ENCODE results near the gene OLFML2A. TPM values are rescaled to one million over a fixed set of nuclear protein-coding genes. Genes with fewer than 3 reads are reported as not detected.
A peak's percentile ranks its signal among the peaks of the same experiment; 100 is the strongest.

The OLFML2A gene
- total RNA-seq, 1 experiment from 2014 or later: not detected

DNA sequence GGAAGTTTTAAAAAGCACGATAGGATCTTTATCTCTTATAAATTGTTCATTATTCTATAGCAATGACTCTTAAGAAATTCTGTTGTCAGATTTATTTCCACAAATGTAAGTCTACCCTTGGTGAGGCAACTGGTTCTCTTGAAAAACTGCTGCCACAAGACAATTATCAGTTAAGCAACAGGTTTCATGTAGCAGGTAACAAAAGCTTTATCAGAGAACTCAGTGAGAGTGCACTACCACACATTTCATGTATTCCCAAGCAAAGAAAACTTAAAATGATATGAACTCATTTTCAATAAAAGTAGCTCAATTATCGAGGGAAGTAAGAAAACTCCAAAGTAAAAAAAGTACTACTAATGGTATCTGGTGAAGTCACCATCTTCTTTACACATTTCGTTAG lies 15.2 kb upstream of the OLFML2A start:
- no peaks in the 10 kb centered on the region for H3K79me2 ChIP-seq (ENCODE audit: low read length)
- no peaks in the 10 kb centered on the region for H3K27me3 ChIP-seq (ENCODE audit: low read length)
- H2AFZ ChIP-seq (ENCODE audit: low read length): no peak overlapping the region
- no peak overlapping the region for H3K27ac ChIP-seq (ENCODE audit: low read length)
- peak; percentile 22 for DNase-seq
- H4K20me1 ChIP-seq (ENCODE audit: insufficient read depth, low read depth, low read length): peaks cover 48% of the 10 kb centered on the region; the same call in 1 of the 2 replicates
- no peak overlapping the region for H3K4me2 ChIP-seq (ENCODE audit: low read depth, low read length, poor library complexity, severe bottlenecking)
- no peaks in the 10 kb centered on the region for H3K9me3 ChIP-seq (ENCODE audit: low read length)
- H3K9me2 ChIP-seq (replicated peaks; ENCODE audit: insufficient read depth, low read length): no peaks in the 10 kb centered on the region
- H3K4me3 ChIP-seq (ENCODE audit: low read length): no peak overlapping the region
- no peak overlapping the region for H3K9ac ChIP-seq (ENCODE audit: low read length)
- H3K4me1 ChIP-seq (ENCODE audit: low read length): peaks cover 14% of the 10 kb centered on the region
- no peaks in the 10 kb centered on the region for H3K36me3 ChIP-seq (ENCODE audit: insufficient read depth, low read length)

DNA sequence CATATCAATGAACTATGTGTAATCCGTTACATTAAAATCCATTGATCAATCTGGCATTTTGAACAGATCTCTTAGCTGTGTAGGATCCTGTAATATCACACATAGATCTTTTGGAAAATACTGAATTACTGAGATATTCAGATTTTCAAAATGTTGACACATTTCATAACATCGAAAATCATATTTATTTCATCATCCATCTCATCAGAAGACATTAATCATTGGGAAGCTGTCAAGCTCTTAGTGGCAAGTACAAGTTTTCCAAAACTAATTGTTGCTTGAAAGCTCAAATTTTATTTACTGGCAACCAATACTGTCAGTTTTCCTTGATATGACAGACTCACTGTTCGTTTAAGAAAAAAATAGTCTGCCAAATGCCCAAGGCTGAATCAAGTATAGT lies 14.3 kb upstream of the OLFML2A start:
- Histone ChIP-seq H3K27me3 (ENCODE audit: low read length) (no peaks in the 10 kb centered on the region), H3K79me2 (ENCODE audit: low read length) (no peaks in the 10 kb centered on the region), H4K20me1 (ENCODE audit: insufficient read depth, low read depth, low read length) (peaks cover 54% of the 10 kb centered on the region; the same call in 1 of the 2 replicates), H3K9me2 (replicated peaks; ENCODE audit: insufficient read depth, low read length) (no peaks in the 10 kb centered on the region), H3K4me3 (ENCODE audit: low read length) (no peak overlapping the region), H3K27ac (ENCODE audit: low read length) (no peak overlapping the region), H3K9ac (ENCODE audit: low read length) (no peak overlapping the region), H3K9me3 (ENCODE audit: low read length) (no peaks in the 10 kb centered on the region), H2AFZ (ENCODE audit: low read length) (no peak overlapping the region), H3K4me2 (ENCODE audit: low read depth, low read length, poor library complexity, severe bottlenecking) (no peak overlapping the region), H3K36me3 (ENCODE audit: insufficient read depth, low read length) (no peaks in the 10 kb centered on the region), H3K4me1 (ENCODE audit: low read length) (peaks cover 14% of the 10 kb centered on the region)
- DNase-seq: peak; percentile 6

DNA sequence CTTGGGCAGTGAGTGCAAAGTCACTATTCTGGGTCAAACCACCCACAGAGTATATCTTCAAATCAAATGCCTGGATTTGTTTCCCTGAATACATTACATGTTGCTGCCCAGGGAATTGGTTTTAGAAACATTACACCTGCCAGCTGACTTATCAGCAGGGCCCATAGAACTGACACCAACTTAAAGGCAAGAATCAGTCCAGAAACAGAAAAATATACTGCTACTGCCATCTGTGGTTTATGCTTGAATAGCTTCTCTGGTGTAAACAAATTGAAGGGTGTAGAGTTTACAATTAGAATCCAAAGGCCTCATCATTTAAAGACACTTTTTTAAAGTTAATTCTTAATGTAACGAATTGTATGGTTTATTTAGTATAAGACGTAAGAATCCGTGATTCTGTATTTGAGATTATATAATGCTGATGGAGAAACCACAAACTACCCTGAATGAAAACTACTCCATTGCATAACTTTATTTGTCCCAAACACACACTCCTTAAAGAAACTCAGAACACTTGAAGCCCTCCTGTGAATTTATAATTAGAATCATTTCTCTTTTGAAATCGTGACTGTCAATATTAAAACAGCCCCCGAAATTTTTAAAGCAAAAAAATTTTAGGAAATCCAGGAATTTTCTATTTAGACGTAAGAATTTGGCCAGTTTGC lies 12.0 kb upstream of the OLFML2A start:
- peaks cover 49% of the 10 kb centered on the region; the same call in 1 of the 2 replicates for H4K20me1 ChIP-seq (ENCODE audit: insufficient read depth, low read depth, low read length)
- H3K9me2 ChIP-seq (replicated peaks; ENCODE audit: insufficient read depth, low read length): no peaks in the 10 kb centered on the region
- no peaks in the 10 kb centered on the region for H3K36me3 ChIP-seq (ENCODE audit: insufficient read depth, low read length)
- no peaks in the 10 kb centered on the region for H3K27me3 ChIP-seq (ENCODE audit: low read length)
- no peaks in the 10 kb centered on the region for H3K9me3 ChIP-seq (ENCODE audit: low read length)
- peak; percentile 47 for DNase-seq
- H3K27ac ChIP-seq (ENCODE audit: low read length): no peak overlapping the region
- H3K79me2 ChIP-seq (ENCODE audit: low read length): no peaks in the 10 kb centered on the region
- no peak overlapping the region for H3K9ac ChIP-seq (ENCODE audit: low read length)
- no peak overlapping the region for H3K4me3 ChIP-seq (ENCODE audit: low read length)
- no peak overlapping the region for H3K4me2 ChIP-seq (ENCODE audit: low read depth, low read length, poor library complexity, severe bottlenecking)
- H2AFZ ChIP-seq (ENCODE audit: low read length): no peak overlapping the region
- peaks cover 25% of the 10 kb centered on the region for H3K4me1 ChIP-seq (ENCODE audit: low read length)

DNA sequence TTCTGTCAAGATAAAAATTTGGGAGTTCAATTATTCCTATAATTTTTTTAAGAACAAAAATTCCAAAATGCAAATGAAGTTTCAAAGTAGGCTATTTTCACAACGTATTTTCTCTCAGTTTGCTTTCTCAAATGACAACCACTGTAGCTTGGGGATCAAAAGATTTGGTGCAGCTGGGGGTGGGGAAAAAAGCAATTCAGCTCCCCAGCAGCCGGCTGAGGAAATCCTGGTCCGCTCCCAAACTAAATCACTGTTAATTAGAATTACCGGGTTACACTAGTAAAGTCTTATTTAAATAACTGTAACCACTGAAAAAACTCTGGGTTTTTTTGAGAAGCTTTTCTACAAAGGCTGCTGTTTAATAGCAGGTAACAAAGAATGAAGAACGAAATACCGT lies 11.5 kb upstream of the OLFML2A start:
- no peak overlapping the region for H3K9ac ChIP-seq (ENCODE audit: low read length)
- peaks cover 50% of the 10 kb centered on the region; the same call in 1 of the 2 replicates for H4K20me1 ChIP-seq (ENCODE audit: insufficient read depth, low read depth, low read length)
- no peaks in the 10 kb centered on the region for H3K36me3 ChIP-seq (ENCODE audit: insufficient read depth, low read length)
- no peaks in the 10 kb centered on the region for H3K27me3 ChIP-seq (ENCODE audit: low read length)
- no peak overlapping the region for H3K27ac ChIP-seq (ENCODE audit: low read length)
- peaks cover 30% of the 10 kb centered on the region for H3K4me1 ChIP-seq (ENCODE audit: low read length)
- peak; percentile 34 for DNase-seq
- no peak overlapping the region for H2AFZ ChIP-seq (ENCODE audit: low read length)
- no peak overlapping the region for H3K4me2 ChIP-seq (ENCODE audit: low read depth, low read length, poor library complexity, severe bottlenecking)
- H3K9me2 ChIP-seq (replicated peaks; ENCODE audit: insufficient read depth, low read length): no peaks in the 10 kb centered on the region
- no peaks in the 10 kb centered on the region for H3K79me2 ChIP-seq (ENCODE audit: low read length)
- no peaks in the 10 kb centered on the region for H3K9me3 ChIP-seq (ENCODE audit: low read length)
- H3K4me3 ChIP-seq (ENCODE audit: low read length): no peak overlapping the region

DNA sequence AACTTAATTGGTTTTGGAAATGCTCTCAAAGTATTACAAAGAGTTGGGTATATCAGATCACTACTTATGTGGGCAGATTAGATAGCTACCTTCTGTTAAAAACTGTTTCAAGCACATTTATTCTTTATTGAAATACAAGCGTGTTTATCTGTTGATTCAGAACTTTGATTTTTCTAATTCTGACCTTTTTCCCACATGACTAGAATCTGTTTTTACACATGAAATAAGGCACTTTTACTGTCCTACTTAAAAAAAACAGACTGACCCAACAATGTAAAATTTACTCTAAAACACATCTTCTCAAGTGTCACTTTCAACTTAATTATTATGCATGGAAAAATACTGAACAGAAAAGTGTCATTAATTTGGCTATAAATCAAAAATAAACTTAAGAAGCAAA lies 10.6 kb upstream of the OLFML2A start:
- Histone ChIP-seq H3K9ac (ENCODE audit: low read length) (no peak overlapping the region), H3K27me3 (ENCODE audit: low read length) (no peaks in the 10 kb centered on the region), H3K36me3 (ENCODE audit: insufficient read depth, low read length) (no peaks in the 10 kb centered on the region), H3K79me2 (ENCODE audit: low read length) (no peaks in the 10 kb centered on the region), H4K20me1 (ENCODE audit: insufficient read depth, low read depth, low read length) (peaks cover 43% of the 10 kb centered on the region; the same call in 1 of the 2 replicates), H3K4me3 (ENCODE audit: low read length) (no peak overlapping the region), H3K9me3 (ENCODE audit: low read length) (no peaks in the 10 kb centered on the region), H2AFZ (ENCODE audit: low read length) (no peak overlapping the region), H3K4me1 (ENCODE audit: low read length) (peaks cover 32% of the 10 kb centered on the region), H3K27ac (ENCODE audit: low read length) (no peak overlapping the region), H3K4me2 (ENCODE audit: low read depth, low read length, poor library complexity, severe bottlenecking) (no peak overlapping the region), H3K9me2 (replicated peaks; ENCODE audit: insufficient read depth, low read length) (no peaks in the 10 kb centered on the region)
- no peak for DNase-seq

DNA sequence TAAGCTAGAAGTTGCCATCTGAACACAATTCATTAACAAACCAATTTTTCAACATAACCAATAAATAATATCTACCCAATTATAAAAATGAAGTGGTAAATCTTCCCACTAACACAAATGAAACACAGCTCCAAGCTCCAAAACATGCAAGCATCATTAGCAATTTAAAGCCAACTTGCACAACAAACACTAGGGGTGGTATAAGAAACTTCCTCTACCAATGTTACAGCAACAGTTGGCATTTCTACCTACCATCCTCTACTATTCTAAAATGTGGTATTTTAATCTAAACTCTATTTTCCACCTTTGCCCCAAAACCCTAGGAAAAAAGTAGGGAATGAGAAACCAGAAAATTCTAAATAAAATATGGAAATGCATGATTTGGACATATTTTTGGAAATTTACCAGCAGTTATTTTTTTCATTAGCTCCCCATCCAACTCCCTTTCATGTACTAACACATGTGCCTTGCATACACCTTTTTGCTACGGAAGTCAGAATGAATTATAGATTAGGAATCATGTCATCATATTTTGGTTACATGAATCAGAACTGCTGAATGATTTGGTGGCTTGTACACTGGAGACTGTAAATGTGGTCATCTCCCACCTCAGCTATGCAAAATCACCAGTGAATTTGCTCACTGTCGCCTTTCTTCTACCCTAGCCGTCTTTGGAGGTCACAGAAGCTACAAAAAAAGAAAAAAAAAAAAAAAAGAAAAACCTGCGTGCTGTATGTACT lies 9.9 kb upstream of the OLFML2A start:
- Histone ChIP-seq H3K9me2 (replicated peaks; ENCODE audit: insufficient read depth, low read length) (no peaks in the 10 kb centered on the region), H3K4me2 (ENCODE audit: low read depth, low read length, poor library complexity, severe bottlenecking) (no peak overlapping the region), H3K9ac (ENCODE audit: low read length) (no peak overlapping the region), H2AFZ (ENCODE audit: low read length) (no peak overlapping the region), H3K4me1 (ENCODE audit: low read length) (peaks cover 37% of the 10 kb centered on the region), H3K36me3 (ENCODE audit: insufficient read depth, low read length) (no peaks in the 10 kb centered on the region), H3K4me3 (ENCODE audit: low read length) (no peak overlapping the region), H3K9me3 (ENCODE audit: low read length) (no peaks in the 10 kb centered on the region), H4K20me1 (ENCODE audit: insufficient read depth, low read depth, low read length) (peaks cover 37% of the 10 kb centered on the region; the same call in 1 of the 2 replicates), H3K79me2 (ENCODE audit: low read length) (no peaks in the 10 kb centered on the region), H3K27ac (ENCODE audit: low read length) (no peak overlapping the region), H3K27me3 (ENCODE audit: low read length) (no peaks in the 10 kb centered on the region)
- peak; percentile 54 for DNase-seq

DNA sequence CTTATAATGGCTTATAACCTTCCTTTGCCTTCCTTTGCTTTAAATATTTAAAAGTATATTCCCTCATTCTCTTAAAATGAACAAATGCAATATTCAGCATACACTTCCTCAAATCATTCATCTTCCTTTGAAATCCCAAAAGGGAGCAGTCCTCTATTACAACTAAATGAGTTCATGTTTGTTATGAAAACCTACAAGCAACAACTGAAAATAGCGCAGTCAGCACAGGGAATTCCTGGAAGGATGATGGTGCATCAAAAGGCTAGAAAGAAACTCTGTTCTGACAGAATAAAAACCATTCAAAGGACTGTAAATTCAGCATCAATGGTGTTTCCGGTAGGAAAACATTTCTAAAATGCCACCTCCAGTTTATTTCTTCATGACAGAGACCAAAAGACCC lies 9.1 kb upstream of the OLFML2A start:
- Histone ChIP-seq H4K20me1 (ENCODE audit: insufficient read depth, low read depth, low read length) (peaks cover 33% of the 10 kb centered on the region; the same call in 1 of the 2 replicates), H3K9me2 (replicated peaks; ENCODE audit: insufficient read depth, low read length) (no peaks in the 10 kb centered on the region), H3K4me1 (ENCODE audit: low read length) (peaks cover 37% of the 10 kb centered on the region), H2AFZ (ENCODE audit: low read length) (no peak overlapping the region), H3K4me3 (ENCODE audit: low read length) (no peak overlapping the region), H3K27ac (ENCODE audit: low read length) (no peak overlapping the region), H3K9me3 (ENCODE audit: low read length) (no peaks in the 10 kb centered on the region), H3K27me3 (ENCODE audit: low read length) (no peaks in the 10 kb centered on the region), H3K4me2 (ENCODE audit: low read depth, low read length, poor library complexity, severe bottlenecking) (no peak overlapping the region), H3K79me2 (ENCODE audit: low read length) (no peaks in the 10 kb centered on the region), H3K9ac (ENCODE audit: low read length) (no peak overlapping the region), H3K36me3 (ENCODE audit: insufficient read depth, low read length) (no peaks in the 10 kb centered on the region)
- no peak for DNase-seq

DNA sequence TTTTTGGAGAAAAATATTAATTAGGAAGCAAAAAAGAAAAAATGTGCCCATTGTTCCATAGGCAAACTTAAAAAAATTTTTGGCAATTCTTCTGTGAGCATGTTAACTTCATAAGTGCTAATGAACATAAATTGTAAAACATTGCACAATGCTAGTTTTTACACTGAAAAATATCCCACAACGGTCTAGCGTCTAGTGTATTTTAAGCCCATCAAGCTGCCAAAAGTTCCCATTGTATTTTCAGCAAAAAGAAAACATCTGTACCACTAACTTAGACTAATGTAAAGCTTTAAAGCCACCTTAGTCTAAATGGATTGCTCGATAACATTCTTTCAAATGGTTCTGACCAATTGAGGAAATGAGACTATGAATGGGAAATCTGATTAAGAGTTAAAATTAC lies 8.6 kb upstream of the OLFML2A start:
- H3K4me1 ChIP-seq (ENCODE audit: low read length): peaks cover 37% of the 10 kb centered on the region
- no peak overlapping the region for H3K4me2 ChIP-seq (ENCODE audit: low read depth, low read length, poor library complexity, severe bottlenecking)
- no peak overlapping the region for H3K27ac ChIP-seq (ENCODE audit: low read length)
- H3K79me2 ChIP-seq (ENCODE audit: low read length): no peaks in the 10 kb centered on the region
- H3K36me3 ChIP-seq (ENCODE audit: insufficient read depth, low read length): no peaks in the 10 kb centered on the region
- no peaks in the 10 kb centered on the region for H3K27me3 ChIP-seq (ENCODE audit: low read length)
- no peaks in the 10 kb centered on the region for H3K9me3 ChIP-seq (ENCODE audit: low read length)
- H2AFZ ChIP-seq (ENCODE audit: low read length): no peak overlapping the region
- H4K20me1 ChIP-seq (ENCODE audit: insufficient read depth, low read depth, low read length): peaks cover 30% of the 10 kb centered on the region; the same call in 1 of the 2 replicates
- H3K4me3 ChIP-seq (ENCODE audit: low read length): no peak overlapping the region
- no peaks in the 10 kb centered on the region for H3K9me2 ChIP-seq (replicated peaks; ENCODE audit: insufficient read depth, low read length)
- peak; percentile 42 for DNase-seq
- no peak overlapping the region for H3K9ac ChIP-seq (ENCODE audit: low read length)
